ENCODE results near the gene HMGCL.
"Not testable (repeated sequence)": the region's sequence is repeated elsewhere in the genome, so short reads cannot be mapped to it uniquely, and the experiment has no call there.

DNA sequence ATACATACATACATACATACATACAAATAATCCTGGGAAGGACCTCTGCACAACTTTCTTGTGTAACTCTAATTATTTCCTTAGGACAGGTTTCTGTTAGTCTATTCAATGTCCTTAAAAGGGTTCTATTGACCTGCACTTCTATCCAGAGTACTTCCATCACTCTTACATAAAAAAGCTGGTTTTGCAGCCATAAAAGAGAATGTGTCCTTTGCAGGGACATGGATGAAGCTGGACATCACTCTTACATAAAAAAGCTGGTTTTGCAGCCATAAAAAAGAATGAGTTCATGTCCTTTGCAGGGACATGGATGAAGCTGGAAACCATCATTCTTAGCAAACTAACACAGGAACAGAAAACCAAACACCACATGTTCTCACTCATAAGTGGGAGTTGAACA lies 26.2 kb upstream of the HMGCL start:
- not testable (repeated sequence) for TF ChIP-seq CTCF (conservative IDR thresholded peaks at IDR 0.05 in 1 of 2, IDR thresholded peaks at IDR 0.05 in 1 of 2; ENCODE audit: low read depth in 1 of 2, low read length in 2 of 2); EZH2 (IDR thresholded peaks at IDR 0.05; ENCODE audit: low read length, missing control alignments)

Data from fibroblast of lung (primary cell).